HG02759 (cell line): ENCODE results near the gene ZIK1.

ENCODE experiments used
- ATAC-seq: cut with Tn5 transposase; IDR thresholded peaks from one replicate; pipeline ENCODE4 v1.9.1; 2021; ENCODE audit warnings: mild to moderate bottlenecking, moderate library complexity; ENCODE audit not compliant: unreplicated experiment

The ZIK1 gene

DNA sequence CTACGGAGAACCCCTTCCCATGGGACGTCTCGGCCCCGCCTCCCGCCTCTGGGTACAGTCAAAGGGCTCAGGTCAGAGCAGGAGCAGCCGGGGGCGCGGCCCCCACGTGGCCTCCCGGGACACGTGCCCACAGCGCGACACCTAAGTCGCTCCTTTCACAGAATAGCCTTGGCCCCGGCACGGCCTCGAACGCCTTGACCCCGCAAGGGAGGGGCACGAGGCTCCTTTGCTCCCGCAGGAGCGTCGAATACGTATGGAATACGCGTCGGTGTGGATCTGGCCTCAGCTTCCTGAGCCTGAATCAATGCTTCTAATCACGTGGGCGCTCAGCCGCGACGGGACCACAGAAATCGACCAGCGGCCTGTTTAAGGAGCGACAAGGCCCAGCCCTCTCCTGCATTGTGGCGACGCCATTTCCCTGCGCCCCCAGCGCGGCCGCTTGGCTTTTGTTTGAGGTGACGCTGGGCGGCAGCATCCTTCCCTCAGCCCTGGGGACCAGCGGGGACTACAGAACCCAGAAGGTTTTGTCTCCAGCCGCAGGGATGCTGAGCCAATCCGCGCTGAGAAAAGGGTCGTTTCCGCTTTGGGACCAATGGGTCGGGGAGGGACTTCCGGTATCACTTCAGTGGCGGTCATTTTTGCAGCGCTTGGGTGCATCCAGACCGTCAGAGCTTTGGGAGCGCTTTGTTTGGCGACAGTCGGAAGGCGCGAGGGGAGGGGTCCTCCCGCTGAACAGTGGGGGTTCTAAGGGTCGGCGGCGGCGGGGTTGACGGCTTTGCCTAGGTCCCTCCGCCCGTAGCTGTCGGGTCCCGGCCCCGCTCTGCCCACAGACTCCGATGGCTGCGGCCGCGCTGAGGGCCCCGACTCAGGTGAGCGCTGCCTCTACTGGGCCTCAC lies at the start of gene ZIK1:
Gene ZIK1 (plus strand): TSS at position 625 of the 896 bp plus-strand sequence. CDS start 212 bp downstream, at position 837.
- ATAC-seq: peak; percentile 91

DNA sequence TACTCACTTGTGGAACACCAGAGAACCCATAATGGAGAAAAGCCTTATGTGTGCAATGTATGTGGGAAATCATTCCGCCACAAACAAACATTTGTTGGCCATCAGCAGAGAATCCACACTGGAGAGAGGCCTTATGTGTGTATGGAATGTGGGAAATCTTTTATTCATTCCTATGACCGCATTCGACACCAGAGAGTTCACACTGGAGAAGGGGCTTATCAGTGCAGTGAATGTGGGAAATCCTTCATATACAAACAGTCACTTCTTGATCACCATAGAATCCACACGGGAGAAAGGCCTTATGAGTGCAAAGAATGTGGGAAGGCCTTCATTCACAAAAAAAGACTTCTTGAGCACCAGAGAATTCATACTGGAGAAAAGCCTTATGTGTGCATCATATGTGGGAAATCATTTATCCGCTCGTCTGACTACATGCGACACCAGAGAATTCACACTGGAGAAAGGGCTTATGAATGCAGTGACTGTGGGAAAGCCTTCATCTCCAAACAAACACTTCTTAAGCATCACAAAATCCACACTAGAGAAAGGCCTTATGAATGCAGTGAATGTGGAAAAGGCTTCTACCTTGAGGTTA lies 45.9 kb upstream of the ZIK1 start:
- ATAC-seq: no peak

DNA sequence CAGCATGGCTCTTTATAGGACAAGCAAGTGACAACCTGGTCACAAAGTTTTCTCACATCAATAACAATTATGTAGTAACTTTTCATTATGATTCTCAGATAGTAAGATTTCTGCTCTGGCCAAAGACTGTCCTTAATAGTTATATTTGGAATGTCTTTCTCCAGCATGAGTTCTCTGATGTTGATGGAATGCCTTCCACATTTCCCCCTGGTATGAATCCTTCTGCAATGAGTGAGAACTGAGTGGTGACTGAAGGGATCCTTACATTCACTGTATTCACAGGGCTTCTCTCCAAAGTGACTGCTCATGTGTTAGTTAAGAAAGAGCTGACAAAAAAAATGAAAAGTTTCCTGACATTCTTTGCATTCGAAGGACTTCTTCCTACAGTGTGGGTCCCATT lies 37.4 kb upstream of the ZIK1 start:
- no peak for ATAC-seq

DNA sequence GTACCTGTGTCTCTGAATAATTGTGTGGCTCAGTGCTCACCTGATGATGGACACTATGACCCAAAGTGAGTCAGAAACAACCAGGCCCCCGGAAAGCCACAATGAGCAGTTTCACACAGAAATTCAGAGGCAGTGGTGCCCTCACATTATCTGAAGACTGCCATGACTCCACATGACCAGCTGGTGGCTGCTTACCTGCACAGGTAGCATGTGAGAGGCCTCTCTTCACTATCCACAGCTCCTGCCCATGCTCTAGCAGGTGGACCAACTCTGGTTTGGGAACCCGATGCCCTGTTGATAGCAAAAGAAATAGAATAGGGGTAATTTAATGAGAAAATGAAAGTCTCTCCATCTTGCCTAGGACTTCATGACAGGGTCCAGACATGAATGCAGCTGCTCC lies 31.5 kb upstream of the ZIK1 start:
- ATAC-seq: no peak

DNA sequence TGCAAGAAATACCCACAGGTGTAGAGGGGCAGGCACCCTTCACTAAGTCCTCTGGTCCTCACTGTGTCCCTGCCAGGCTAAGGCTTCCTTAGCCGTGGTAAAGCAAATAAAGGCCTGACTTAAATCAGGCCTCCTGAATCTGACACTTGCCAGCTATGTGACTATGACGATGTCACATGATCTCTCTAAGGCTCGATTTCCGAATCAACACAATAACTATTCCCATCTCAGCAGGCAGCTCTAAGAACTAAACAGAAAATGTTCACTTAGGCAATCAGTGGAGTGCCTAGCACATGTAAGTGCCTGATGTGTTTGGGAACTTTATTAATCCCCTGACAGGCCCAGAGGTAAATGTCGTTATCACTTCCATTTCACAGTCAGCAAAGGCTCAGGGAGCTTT lies 26.3 kb upstream of the ZIK1 start:
- no peak for ATAC-seq

DNA sequence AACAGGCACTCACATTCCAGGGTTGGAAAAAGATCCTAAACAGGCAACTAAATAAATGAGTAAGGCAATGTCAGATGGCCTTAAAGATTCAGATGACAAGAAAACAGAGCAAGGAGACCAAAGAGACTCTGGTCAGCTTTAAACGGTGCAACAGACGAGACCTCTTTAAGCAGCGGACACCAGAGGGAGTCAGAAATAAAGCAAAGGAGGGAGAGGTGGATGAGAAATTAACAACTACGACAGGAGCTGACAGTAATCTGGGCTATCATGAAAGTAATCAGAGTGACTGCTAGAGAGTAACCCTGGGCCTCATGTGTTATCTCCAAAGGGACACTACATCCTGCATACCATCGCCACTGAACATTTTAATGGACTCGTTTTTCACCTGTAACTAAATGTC lies 25.4 kb upstream of the ZIK1 start:
- ATAC-seq: no peak

DNA sequence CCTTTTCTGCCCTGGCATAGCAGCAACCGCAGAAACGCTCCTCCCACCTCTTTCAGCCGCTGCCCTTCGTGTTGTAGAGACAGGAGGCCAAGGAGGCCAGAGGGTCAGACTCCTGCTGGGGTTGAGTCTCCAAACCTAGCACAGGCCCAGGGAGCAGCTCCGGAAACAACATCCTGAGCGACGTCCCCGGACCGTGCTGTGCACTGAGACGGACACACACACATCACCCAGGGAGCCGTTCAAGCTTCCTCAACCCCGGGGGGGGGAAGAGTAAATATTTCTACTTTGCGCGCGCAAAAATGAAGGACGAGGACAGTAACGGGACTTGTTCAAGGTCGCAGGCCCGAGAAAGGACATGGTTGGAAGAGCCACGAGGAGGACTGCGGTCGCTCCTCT lies 24.9 kb upstream of the ZIK1 start:
- ATAC-seq: peak; percentile 29

DNA sequence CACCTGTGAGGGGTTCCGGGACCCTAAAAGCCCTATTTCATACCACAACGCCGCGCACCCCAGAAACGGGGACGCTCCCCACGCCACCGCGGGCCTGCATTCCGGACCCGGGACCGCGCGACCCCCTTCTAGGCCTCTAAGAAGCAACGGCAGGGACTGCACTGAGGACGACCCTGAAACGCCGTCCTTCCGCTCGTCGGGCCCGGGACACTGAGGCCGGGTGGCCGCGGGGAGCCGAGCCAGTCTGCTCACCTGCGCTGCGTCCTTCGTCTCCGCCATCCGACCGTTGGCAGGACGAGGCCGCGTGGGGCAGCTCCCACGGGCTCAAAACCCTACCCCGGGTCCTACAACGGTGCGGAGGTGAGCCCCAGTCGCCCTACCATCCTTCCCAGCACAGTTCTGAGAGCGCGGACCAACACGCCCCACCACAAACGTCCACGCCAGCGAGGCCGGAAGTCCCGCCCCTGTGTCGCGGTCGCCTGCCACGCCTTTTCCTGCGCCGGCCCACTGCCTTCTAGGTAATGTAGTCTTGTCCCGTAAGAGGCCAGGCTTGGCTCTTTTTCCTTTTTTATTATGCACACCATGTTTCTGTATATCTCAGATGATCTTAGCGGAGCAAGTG lies 24.4 kb upstream of the ZIK1 start, which contains the start of gene ZNF550:
Gene ZNF550 (minus strand): TSS at position 460 of the 622 bp plus-strand sequence. CDS start 181 bp downstream, at position 279.
- peak; percentile 98 for ATAC-seq

DNA sequence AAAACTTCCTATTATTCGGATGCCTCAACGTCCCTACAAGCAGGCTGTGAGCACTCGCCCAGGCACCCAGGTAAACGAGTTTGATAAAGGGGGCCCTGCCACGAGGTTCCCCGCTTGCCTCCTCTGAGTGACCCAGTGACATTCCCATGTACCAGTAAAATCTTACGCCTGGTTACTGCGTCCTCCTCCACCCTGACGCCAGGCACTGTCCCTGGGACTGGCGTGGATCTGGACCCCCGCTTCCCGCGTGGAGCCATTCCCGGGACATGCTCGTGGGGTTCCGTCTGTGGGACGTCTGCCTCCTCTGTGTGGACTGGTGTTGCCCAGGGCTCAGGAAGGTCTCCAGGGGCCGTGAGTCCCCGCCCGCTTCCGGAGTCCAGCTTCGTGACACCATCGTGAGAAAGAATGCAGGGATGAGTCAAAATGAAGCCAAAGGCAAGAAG lies 23.9 kb upstream of the ZIK1 start:
- peak; percentile 11 for ATAC-seq

DNA sequence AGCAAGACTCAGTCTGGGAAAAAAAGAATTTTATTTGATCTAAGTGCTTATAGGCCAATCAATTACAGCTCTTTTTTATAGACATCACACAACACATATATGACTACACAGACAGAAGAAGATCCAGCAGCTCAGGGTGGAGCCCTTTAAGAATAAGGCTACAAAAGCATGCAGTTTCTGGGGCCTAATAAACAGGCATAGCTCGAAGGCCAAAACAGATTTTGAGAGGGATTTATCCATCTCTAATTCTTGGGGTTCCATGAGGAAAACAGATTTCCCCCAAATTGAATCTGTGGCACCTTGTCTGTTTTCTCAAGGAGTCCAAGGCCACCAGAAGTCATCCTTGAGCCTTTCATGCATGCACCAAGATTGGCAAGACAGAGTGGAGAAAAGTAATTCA lies 20.4 kb upstream of the ZIK1 start:
- ATAC-seq: no peak

DNA sequence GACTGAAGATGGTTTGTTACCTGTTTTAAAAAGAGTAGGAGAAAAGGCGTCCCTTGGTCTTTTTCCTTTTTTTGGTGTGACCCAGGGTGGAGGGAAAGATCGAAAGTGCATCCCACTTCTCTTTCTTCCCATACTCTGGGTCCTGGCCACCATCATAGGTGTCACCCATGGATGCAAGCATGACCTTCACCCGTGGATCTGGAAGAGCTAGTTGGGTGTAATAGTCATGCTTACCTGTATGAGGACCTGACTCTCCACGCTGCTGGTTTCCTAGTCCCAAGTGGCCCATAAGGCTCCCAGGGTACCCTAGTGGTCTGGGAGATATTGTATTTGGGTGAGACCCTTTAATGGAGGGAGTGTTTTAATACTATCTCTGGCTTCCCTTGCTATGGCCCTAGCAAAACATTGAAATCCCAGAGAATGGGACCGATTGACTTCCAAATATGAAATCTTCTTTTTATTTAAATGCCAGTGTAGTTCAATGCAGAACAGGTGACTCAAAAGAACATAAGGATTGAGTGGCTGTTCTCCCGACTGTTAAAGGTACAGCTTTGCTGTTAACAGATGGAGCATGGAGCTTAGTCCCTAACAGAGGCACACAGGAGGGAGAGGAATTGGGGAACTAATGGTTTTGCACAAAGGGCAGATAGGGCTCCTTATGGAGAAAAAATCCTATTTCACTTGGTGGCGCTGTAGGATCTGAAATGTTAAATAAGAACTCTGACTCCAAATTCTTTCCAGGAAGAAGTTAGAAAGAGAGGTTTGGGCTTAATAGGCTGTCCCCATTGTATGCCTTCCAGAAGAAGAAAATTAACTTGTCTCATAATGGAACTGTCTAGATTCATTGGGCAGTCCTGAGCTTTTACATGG lies 17.3 kb upstream of the ZIK1 start:
- no peak for ATAC-seq

DNA sequence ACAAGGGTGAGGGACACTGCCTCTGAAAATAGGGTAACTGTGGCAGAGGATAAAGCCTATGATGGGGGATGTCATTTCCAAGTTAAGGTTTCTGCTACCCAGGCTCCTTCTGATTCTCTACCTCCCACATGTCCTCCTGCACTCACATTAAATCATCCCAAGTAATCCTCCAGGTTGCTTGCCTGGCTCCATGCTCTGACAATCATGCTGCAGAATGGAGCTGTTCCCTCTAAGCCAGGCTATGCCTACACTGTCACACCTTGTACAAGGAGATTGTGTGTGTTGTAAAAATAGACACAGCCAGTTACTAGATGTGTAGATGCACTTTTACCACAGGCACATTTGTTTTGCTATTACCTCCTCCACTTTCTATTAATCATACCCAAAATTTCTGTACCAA lies 13.2 kb upstream of the ZIK1 start:
- no peak for ATAC-seq

DNA sequence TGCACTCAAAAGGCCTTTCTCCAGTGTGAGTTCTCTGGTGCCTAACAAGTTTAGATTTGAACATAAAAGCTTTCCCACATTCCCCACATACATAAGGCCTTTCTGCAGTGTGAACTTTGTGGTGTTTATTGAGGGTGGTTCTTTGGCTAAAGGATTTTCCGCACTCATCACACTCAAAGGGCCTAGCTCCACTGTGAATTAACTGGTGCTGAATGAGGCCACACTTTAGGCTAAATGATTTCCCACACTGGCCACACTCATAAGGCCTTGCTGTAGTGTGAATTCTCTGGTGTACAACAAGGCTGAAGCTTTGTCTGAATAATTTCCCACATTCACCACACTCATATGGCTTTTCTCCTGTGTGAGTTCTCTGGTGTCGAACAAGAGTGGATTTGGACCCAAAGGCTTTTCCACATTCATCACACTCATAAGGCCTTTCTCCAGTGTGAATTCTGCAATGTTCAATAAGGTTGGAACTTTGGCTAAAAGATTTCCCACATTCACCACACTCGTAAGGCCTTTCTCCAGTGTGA lies 11.5 kb upstream of the ZIK1 start:
- ATAC-seq: no peak

DNA sequence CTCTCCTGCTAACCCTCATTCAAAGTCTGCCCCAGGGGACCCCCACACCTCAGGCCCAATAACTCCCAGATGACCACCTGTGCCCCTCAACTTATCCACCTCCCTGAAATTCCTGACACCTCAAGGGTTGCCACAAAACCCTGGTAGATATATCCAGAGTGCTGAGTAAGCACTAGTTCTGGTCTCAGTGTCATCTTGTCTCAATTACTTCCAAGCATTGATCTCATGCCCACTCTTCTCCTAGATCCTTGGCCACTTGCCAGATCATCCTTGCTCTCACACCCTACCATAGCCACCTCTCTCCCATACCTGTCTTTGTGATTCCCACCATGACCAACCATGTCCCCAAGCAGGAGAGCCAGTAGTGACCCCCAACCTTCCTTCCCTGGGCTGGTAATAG lies 7.3 kb upstream of the ZIK1 start:
- ATAC-seq: no peak

DNA sequence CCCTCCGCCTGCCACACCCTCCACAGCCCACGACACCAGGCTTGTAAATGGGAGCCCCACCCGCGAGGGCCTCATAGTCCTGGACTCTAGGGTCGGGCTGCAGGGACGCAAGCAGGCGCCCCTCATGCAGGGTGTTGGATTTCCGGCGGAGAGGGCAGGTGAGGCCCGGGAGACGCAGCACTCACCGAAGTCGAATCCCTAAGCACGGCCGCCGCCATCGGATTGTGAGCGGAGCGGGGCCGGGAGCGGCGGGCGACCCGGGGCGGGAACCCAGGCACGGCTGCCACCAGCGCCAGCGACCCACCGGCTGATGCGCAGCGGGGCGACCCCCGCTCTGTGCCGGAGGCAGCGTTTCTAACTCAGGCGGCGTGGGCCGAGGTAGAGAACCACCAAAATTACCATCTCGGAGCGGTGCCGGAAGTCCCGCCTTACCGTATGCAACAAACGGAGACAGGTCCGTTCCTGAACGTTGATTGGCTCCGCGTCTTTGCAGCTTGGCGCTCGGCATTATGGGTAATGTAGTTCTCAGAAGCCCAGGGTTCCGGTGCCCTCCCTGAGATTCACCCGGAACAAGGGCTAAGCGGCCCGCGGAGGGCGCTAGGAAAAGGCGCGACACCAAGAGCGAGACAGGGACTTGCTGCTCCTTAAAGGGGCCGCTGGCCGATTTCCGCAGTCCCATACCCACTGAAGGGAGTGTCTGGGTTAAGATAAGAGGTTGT lies 5.3 kb upstream of the ZIK1 start, which contains the start of gene ZNF416:
Gene ZNF416 (minus strand): TSS at position 425 of the 719 bp plus-strand sequence. CDS start 207 bp downstream, at position 218.
- peak; percentile 98 for ATAC-seq

DNA sequence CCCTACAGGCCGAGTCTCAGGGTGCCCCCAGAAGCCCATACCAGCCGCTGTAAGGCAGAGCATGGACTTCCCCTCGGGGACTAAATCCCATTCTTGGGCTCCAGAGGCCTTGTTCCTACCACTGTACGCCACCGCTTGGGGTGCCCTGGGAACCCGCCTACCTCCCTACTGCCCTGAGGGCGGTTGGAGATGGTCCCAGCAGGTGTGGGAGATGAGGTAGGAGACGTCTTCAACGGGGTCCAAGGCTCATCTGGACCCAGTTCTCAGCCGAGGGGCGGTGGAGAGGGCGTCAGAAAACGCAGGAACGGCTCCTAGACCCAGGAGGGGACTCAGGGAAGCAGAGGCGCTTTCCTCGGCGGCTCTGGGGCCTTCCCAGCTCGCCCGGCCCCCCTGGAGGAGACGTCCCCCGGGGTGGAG lies 833 bp upstream of the ZIK1 start:
- no peak for ATAC-seq

DNA sequence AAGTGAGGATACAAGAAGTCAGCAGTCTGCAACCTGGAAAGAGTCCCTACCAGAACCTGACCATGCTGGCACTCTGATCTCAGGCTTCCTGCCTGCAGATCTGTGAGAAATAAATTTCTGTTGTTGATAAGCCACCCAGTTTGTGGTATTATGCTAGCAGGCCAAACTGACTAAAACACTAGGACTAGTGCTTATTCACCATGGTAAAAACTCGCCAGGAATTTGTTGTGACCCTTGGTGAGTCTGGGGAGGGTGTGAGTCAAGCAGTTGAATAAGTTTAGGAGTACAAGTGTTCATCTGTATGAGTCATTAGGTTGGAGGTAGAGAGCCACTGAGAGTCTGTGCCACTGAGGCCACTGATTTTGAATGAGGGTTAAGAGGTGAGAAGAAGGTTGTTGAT lies 3.6 kb downstream of the ZIK1 start:
- ATAC-seq: no peak

DNA sequence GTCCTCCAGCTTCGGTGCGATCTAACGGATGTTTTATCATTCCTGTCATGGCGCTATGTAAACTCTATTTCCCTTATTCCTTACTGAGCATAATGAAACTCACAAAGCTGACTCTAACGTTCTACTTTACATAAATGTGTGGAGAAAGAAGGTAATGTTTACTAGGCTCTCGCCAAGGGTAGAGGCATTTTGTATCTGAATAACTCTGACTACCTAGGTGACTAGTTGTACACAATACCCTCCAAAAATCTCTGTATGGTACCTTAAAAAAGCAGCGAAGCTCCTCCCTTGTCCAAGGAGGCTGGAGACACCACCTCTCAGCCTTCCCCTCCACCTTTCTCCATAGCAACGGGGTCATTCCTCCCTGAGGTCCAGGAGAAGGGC lies 15.4 kb downstream of the ZIK1 start:
- no peak for ATAC-seq

DNA sequence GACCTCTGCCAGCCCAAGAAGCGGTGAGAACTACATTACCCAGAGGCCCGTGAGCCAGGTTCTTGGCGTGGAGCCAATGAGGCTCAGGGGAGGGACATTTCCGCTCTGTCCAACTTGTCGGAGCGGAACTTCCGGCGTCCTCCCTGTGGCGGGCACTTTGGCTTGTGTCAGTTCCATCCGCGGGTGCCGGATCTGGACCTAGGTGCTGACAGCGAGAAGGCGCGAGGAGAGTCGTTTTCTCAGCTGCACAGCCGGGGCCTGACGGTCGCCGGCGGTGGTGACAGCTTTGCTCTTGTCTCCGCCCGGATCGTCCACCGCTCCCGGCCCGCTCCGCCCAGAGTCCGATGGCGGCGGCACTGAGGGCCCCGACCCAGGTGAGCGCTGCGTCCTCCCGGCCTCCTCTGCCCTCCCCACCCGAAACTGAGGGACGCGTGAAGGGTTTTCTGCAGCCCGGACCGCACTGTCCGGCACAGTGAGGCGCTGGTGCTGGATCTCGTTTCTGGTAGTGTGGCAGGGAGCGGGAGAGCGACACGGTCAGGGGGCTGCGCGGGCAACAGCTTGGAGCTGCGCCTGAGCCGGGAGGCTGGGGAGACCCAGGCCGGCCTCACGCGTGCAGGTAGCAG lies 15.9 kb downstream of the ZIK1 start, which contains the start of gene ZNF530:
Gene ZNF530 (plus strand): TSS at position 125 of the 623 bp plus-strand sequence. CDS start 4,461 bp downstream, outside the sequence.
- ATAC-seq: peak; percentile 96
